Cardiac ventricle fibroblast (primary cell): ENCODE data around the gene USP17L25. TPM values are rescaled to one million over a fixed set of nuclear protein-coding genes. Genes with fewer than 3 reads are reported as not detected.

Experiments
- total RNA-seq: library from RNA; depleted of rRNA; stranded (reverse); fragments of >200 nt; gene quantifications from 2 replicates; pipeline ENCODE4 v1.2.3, GENCODE V29; 2015

Gene USP17L25, protein sequence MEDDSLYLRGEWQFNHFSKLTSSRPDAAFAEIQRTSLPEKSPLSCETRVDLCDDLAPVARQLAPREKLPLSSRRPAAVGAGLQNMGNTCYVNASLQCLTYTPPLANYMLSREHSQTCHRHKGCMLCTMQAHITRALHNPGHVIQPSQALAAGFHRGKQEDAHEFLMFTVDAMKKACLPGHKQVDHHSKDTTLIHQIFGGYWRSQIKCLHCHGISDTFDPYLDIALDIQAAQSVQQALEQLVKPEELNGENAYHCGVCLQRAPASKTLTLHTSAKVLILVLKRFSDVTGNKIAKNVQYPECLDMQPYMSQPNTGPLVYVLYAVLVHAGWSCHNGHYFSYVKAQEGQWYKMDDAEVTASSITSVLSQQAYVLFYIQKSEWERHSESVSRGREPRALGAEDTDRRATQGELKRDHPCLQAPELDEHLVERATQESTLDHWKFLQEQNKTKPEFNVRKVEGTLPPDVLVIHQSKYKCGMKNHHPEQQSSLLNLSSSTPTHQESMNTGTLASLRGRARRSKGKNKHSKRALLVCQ
- total RNA-seq = not detected in 2 replicates

GRCh38 chr4:9329611-9330010 is at the start of gene USP17L25:
USP17L25 (plus strand) TSS chr4:9329911; CDS start chr4:9329911, 0 bp downstream.

DNA sequence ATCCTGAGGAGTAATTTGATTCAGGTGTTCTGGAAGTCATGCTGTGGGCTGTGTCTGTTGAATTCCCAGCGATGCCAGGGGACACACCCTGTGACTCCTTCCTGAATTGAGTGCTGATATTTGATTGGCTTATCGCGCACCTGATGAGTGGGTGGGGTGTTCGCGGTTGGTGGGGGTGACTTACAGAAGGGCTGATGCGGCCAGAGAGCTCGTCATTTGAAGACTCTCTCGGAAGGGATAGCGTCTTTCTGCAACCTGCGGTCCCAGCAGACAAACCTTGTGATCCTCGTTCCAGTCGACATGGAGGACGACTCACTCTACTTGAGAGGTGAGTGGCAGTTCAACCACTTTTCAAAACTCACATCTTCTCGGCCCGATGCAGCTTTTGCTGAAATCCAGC is 4.8 kb upstream of the USP17L25 start, which contains the start of gene USP17L24:
TSS of gene USP17L24 (plus strand) at position 301 of the 400 bp plus-strand sequence. CDS start at position 301, 0 bp downstream.

GRCh38 chr4:9334358-9334757 is 4.6 kb downstream of the USP17L25 start, which contains the start of gene USP17L26:
USP17L26 (plus strand) TSS chr4:9334658; CDS start chr4:9334658, 0 bp downstream.

GRCh38 chr4:9339103-9339502 is 9.4 kb downstream of the USP17L25 start, which contains the start of gene USP17L5:
USP17L5 (plus strand) TSS chr4:9339403; CDS start chr4:9339403, 0 bp downstream.

GRCh38 chr4:9343848-9344247 is 14.1 kb downstream of the USP17L25 start, which contains the start of gene USP17L27:
USP17L27 (plus strand) TSS chr4:9344148; CDS start chr4:9344148, 0 bp downstream.

DNA sequence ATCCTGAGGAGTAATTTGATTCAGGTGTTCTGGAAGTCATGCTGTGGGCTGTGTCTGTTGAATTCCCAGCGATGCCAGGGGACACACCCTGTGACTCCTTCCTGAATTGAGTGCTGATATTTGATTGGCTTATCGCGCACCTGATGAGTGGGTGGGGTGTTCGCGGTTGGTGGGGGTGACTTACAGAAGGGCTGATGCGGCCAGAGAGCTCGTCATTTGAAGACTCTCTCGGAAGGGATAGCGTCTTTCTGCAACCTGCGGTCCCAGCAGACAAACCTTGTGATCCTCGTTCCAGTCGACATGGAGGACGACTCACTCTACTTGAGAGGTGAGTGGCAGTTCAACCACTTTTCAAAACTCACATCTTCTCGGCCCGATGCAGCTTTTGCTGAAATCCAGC is 18.9 kb downstream of the USP17L25 start, which contains the start of gene USP17L28:
TSS of gene USP17L28 (plus strand) at position 301 of the 400 bp plus-strand sequence. CDS start at position 301, 0 bp downstream.

DNA sequence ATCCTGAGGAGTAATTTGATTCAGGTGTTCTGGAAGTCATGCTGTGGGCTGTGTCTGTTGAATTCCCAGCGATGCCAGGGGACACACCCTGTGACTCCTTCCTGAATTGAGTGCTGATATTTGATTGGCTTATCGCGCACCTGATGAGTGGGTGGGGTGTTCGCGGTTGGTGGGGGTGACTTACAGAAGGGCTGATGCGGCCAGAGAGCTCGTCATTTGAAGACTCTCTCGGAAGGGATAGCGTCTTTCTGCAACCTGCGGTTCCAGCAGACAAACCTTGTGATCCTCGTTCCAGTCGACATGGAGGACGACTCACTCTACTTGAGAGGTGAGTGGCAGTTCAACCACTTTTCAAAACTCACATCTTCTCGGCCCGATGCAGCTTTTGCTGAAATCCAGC is 23.6 kb downstream of the USP17L25 start, which contains the start of gene USP17L29:
TSS of gene USP17L29 (plus strand) at position 301 of the 400 bp plus-strand sequence. CDS start at position 301, 0 bp downstream.

DNA sequence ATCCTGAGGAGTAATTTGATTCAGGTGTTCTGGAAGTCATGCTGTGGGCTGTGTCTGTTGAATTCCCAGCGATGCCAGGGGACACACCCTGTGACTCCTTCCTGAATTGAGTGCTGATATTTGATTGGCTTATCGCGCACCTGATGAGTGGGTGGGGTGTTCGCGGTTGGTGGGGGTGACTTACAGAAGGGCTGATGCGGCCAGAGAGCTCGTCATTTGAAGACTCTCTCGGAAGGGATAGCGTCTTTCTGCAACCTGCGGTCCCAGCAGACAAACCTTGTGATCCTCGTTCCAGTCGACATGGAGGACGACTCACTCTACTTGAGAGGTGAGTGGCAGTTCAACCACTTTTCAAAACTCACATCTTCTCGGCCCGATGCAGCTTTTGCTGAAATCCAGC is 33.1 kb downstream of the USP17L25 start, which contains the start of gene USP17L30:
TSS of gene USP17L30 (plus strand) at position 301 of the 400 bp plus-strand sequence. CDS start at position 301, 0 bp downstream.

Other genes starting within 250 kb of the USP17L25 start
- not detected in 2 replicates for gene FAM90A26, start 159.5 kb upstream of the USP17L25 start, total RNA-seq
- gene USP17L10, start 119.3 kb upstream of the USP17L25 start, total RNA-seq = not detected in 2 replicates
- not detected in 2 replicates for gene USP17L11, start 114.5 kb upstream of the USP17L25 start, total RNA-seq
- gene USP17L12, start 109.8 kb upstream of the USP17L25 start, total RNA-seq = not detected in 2 replicates
- not detected in 2 replicates for gene USP17L13, start 105.0 kb upstream of the USP17L25 start, total RNA-seq
- not detected in 2 replicates for gene USP17L15, start 95.5 kb upstream of the USP17L25 start, total RNA-seq
- gene USP17L17, start 86.0 kb upstream of the USP17L25 start, total RNA-seq = not detected in 2 replicates
- not detected in 2 replicates for gene USP17L18, start 81.3 kb upstream of the USP17L25 start, total RNA-seq
- not detected in 2 replicates for gene USP17L19, start 76.5 kb upstream of the USP17L25 start, total RNA-seq
- not detected in 2 replicates for gene USP17L20, start 71.8 kb upstream of the USP17L25 start, total RNA-seq
- gene USP17L21, start 67.0 kb upstream of the USP17L25 start, total RNA-seq = not detected in 2 replicates
- gene USP17L22, start 62.3 kb upstream of the USP17L25 start, total RNA-seq = not detected in 2 replicates
- not detected in 2 replicates for gene USP17L24, start 4.7 kb upstream of the USP17L25 start, total RNA-seq
- not detected in 2 replicates for gene USP17L26, start 4.7 kb downstream of the USP17L25 start, total RNA-seq
- gene USP17L5, start 9.5 kb downstream of the USP17L25 start, total RNA-seq = not detected in 2 replicates
- not detected in 2 replicates for gene USP17L27, start 14.2 kb downstream of the USP17L25 start, total RNA-seq
- gene USP17L28, start 19.0 kb downstream of the USP17L25 start, total RNA-seq = not detected in 2 replicates
- not detected in 2 replicates for gene USP17L29, start 23.7 kb downstream of the USP17L25 start, total RNA-seq
- gene USP17L30, start 33.2 kb downstream of the USP17L25 start, total RNA-seq = not detected in 2 replicates
- not detected in 2 replicates for gene DEFB131A, start 114.5 kb downstream of the USP17L25 start, total RNA-seq